ENCODE data around the gene RHOJ.

Gene RHOJ

GRCh38 chr14:63174760-63175191, 29.5 kb upstream of the RHOJ start:
- H3K4me3 ChIP-seq (ENCODE audit: low read length), result no peak overlapping the region
- TF ChIP-seq CTCF (IDR thresholded peaks at IDR 0.05; ENCODE audit: insufficient read depth, low read depth, low read length, missing control alignments), result peak; percentile 76
- DNase-seq (ENCODE audit: low read depth), result peak; percentile 76

GRCh38 chr14:63175531-63175930, 28.7 kb upstream of the RHOJ start:
- H3K4me3 ChIP-seq (ENCODE audit: low read length), result no peak overlapping the region
- TF ChIP-seq CTCF (IDR thresholded peaks at IDR 0.05; ENCODE audit: insufficient read depth, low read depth, low read length, missing control alignments), result no peak
- DNase-seq (ENCODE audit: low read depth), result no peak

- peak; percentile 100 for DNase-seq (ENCODE audit: low read depth)
- no peak for TF ChIP-seq CTCF (IDR thresholded peaks at IDR 0.05; ENCODE audit: insufficient read depth, low read depth, low read length, missing control alignments)
- H3K4me3 ChIP-seq (ENCODE audit: low read length), result no peak overlapping the region
Observed at GRCh38 chr14:63178912-63179311, 25.3 kb upstream of the RHOJ start.

GRCh38 chr14:63179383-63179782, 24.9 kb upstream of the RHOJ start:
- DNase-seq (ENCODE audit: low read depth), result peak; percentile 76
- no peak for TF ChIP-seq CTCF (IDR thresholded peaks at IDR 0.05; ENCODE audit: insufficient read depth, low read depth, low read length, missing control alignments)
- no peak overlapping the region for H3K4me3 ChIP-seq (ENCODE audit: low read length)

- no peak for TF ChIP-seq CTCF (IDR thresholded peaks at IDR 0.05; ENCODE audit: insufficient read depth, low read depth, low read length, missing control alignments)
- no peak for DNase-seq (ENCODE audit: low read depth)
- H3K4me3 ChIP-seq (ENCODE audit: low read length), result no peak overlapping the region
Observed at GRCh38 chr14:63180011-63180410, 24.2 kb upstream of the RHOJ start.

- no peak overlapping the region for H3K4me3 ChIP-seq (ENCODE audit: low read length)
- TF ChIP-seq CTCF (IDR thresholded peaks at IDR 0.05; ENCODE audit: insufficient read depth, low read depth, low read length, missing control alignments), result no peak
- no peak for DNase-seq (ENCODE audit: low read depth)
Observed at GRCh38 chr14:63182968-63183367, 21.3 kb upstream of the RHOJ start.

GRCh38 chr14:63186453-63186852, 17.8 kb upstream of the RHOJ start:
- no peak overlapping the region for H3K4me3 ChIP-seq (ENCODE audit: low read length)
- no peak for DNase-seq (ENCODE audit: low read depth)
- TF ChIP-seq CTCF (IDR thresholded peaks at IDR 0.05; ENCODE audit: insufficient read depth, low read depth, low read length, missing control alignments), result no peak

Measured in epithelial cell of esophagus (primary cell).